GM12878 (cell line): ENCODE measurements around the gene SLC22A23. TPM values are rescaled to one million over a fixed set of nuclear protein-coding genes. Genes with fewer than 3 reads are reported as not detected.

ENCODE experiments used
- ASH2L ChIP-seq: fragments of 300-600, 200-600 bp; sonication (generic); IDR thresholded peaks from 2 replicates; pipeline ENCODE4 v1.6.1; 2017; ENCODE audit warnings: low read depth, mild to moderate bottlenecking, borderline replicate concordance
- BMI1 ChIP-seq: fragments of 450-650 bp; IDR thresholded peaks from 2 replicates; pipeline ENCODE4 v1.6.1; 2016; ENCODE audit warnings: mild to moderate bottlenecking, moderate library complexity, borderline replicate concordance
- CREM ChIP-seq: IDR thresholded peaks from 2 replicates; pipeline ENCODE4 v1.6.1; 2014; ENCODE audit warnings: antibody characterized with exemption, low read depth
- ESRRA ChIP-seq: IDR thresholded peaks from 2 replicates; pipeline ENCODE4 v1.6.1; 2012; ENCODE audit warnings: mild to moderate bottlenecking, low read length, improper control_type of control experiment
- KAT2A ChIP-seq: conservative IDR thresholded peaks from 2 replicates; pipeline ENCODE4 v1.6.1; 2011; ENCODE audit warnings: low read depth, low read length; ENCODE audit not compliant: control insufficient read depth
- MYB ChIP-seq: fragments of 150-350 bp; IDR thresholded peaks from 2 replicates; pipeline ENCODE4 v1.6.1; 2014; ENCODE audit warnings: mild to moderate bottlenecking, low read depth, low read length, borderline replicate concordance
- MYC ChIP-seq: IDR thresholded peaks from 2 replicates; pipeline ENCODE4 v1.6.1; 2011; ENCODE audit warnings: mild to moderate bottlenecking, low read length, moderate library complexity, inconsistent platforms; ENCODE audit not compliant: insufficient read depth, insufficient replicate concordance, insufficient read length, severe bottlenecking
- POLR2AphosphoS2 ChIP-seq: IDR thresholded peaks from 2 replicates; pipeline ENCODE4 v1.6.1; 2011; ENCODE audit warnings: low read depth, mild to moderate bottlenecking, low read length, improper control_type of control experiment, moderate library complexity
- POU2F2 ChIP-seq: IDR thresholded peaks from 3 replicates; pipeline ENCODE4 v1.6.1; 2011; ENCODE audit warnings: low read depth, mild to moderate bottlenecking, low read length, borderline replicate concordance
- RAD51 ChIP-seq: fragments of 450-650 bp; IDR thresholded peaks from 2 replicates; pipeline ENCODE4 v1.6.1; 2016; ENCODE audit warnings: moderate library complexity, mild to moderate bottlenecking, inconsistent platforms
- SMAD1 ChIP-seq: fragments of 450-650 bp; IDR thresholded peaks from 2 replicates; pipeline ENCODE4 v1.6.1; 2018; ENCODE audit warnings: mild to moderate bottlenecking, low read depth; ENCODE audit not compliant: partially characterized antibody
- STAT3 ChIP-seq: IDR thresholded peaks from 2 replicates; pipeline ENCODE4 v1.6.1; 2011; ENCODE audit warnings: low read depth, low read length, improper control_type of control experiment
- TAF1 ChIP-seq: IDR thresholded peaks from 2 replicates; pipeline ENCODE4 v1.6.1; 2011; ENCODE audit warnings: mild to moderate bottlenecking, low read depth, low read length, borderline replicate concordance
- TBL1XR1 ChIP-seq: IDR thresholded peaks from 2 replicates; pipeline ENCODE4 v1.6.1; 2012; ENCODE audit warnings: low read depth, low read length, improper control_type of control experiment
- TCF12 ChIP-seq: IDR thresholded peaks from 2 replicates; pipeline ENCODE4 v1.6.1; 2011; ENCODE audit warnings: low read depth, mild to moderate bottlenecking, low read length
- WRNIP1 ChIP-seq: IDR thresholded peaks from 2 replicates; pipeline ENCODE4 v1.6.1; 2011; ENCODE audit warnings: low read depth, low read length, improper control_type of control experiment, borderline replicate concordance
- polyA plus RNA-seq, 11 experiments: library from polyadenylated mRNA; depleted of rRNA in 4 of 11; unstranded in 6 of 11; stranded (reverse) in 5 of 11; fragments of >200 nt; fragmentation: Nextera tagmentation in 4 of 11; fragmentation: Illumina TruSeq in 1 of 11; extraction: Ambion mirVana in 4 of 11; extraction: Trizol in 1 of 11; gene quantifications; 1 replicate in 1 of 11; 2 replicates in 10 of 11; pipeline versions ENCODE4 v1.2.1 to v1.2.3, GENCODE V29; 2011 to 2016; ENCODE audit warnings: inconsistent platforms in 2 of 11, missing spikeins in 2 of 11, low read depth in 1 of 11
- total RNA-seq, 4 experiments: library from RNA; depleted of rRNA in 3 of 4; stranded (reverse); fragments of >200 nt in 3 of 4; fragmentation: Illumina TruSeq in 1 of 4; extraction: Trizol in 1 of 4; gene quantifications; 2 replicates each; pipeline versions ENCODE4 v1.2.1 to v1.2.3, GENCODE V29; 2013 to 2021
- TF ChIP-seq, protein P1 (sequence below): fragments of 450-650 bp; formaldehyde crosslinking; IDR thresholded peaks from 2 replicates; pipeline ENCODE4 v1.5.0; 2022; ENCODE audit warnings: mild to moderate bottlenecking, missing genetic modification characterization
- TF ChIP-seq, protein P2 (sequence below): fragments of 150-350 bp; IDR thresholded peaks from 2 replicates; pipeline ENCODE4 v1.6.1; 2014; ENCODE audit warnings: mild to moderate bottlenecking, low read depth, low read length
- TF ChIP-seq, protein P3 (sequence below): fragments of 450-650 bp; IDR thresholded peaks from 2 replicates; pipeline ENCODE4 v1.6.1; 2018; ENCODE audit warnings: borderline replicate concordance, mild to moderate bottlenecking; ENCODE audit not compliant: partially characterized antibody
- TF ChIP-seq, protein P4 (sequence below): fragments of 450-650 bp; IDR thresholded peaks from 2 replicates; pipeline ENCODE4 v1.6.1; 2017; ENCODE audit warnings: mild to moderate bottlenecking

The SLC22A23 gene
- total and polyA plus RNA-seq, 10 of the 15 experiments (the other 5 are each of a cell fraction or from before 2014, with no cell fraction given) = 0.20 to 2.4 (median 0.74) TPM

DNA sequence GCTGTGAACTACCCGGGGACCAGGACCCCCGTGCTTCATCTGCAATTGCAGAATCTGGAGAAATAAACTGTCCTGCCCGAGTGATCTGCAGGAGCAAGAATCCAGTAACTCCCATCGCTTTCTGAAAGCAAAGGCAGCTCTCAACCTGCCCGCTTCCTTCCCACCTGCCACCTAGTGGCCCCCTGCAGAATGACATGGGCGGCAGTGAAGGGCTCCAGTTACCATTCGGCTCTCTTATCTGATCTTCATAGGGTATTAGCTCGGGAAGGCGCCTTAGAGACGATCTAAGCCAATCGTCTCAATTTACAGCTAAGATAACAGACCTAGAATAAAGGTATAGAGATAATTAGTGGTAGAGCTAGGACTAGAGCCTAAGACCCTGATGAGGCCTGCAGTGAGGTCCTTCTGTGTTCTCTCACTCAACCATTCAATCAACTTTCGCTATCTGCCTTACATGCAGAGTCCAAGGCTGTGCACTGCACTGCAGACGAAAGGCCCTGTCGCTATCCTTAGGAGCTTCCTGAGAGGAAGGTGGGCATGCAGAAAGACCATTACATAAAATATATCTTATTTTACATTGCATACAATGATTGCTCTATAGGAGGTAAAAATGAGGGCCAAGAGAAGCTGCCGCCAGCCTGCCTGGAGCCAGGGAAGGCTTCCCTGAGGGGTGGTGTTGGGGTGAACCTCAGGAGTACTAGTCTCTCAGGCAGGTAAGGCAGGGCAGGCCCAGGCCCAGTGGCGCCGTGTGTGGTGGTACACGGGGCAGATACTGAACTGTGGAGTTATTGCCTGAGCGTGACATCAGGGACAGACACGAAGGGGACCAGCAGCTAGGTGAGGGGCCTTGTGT lies 205.2 kb downstream of the SLC22A23 start (continued):
- TF ChIP-seq ESRRA (no peak), KAT2A (no peak), BMI1 (no peak), MYB (no peak), RAD51 (no peak), POU2F2 (no peak), TBL1XR1 (no peak), SMAD1 (no peak), POLR2AphosphoS2 (no peak), ASH2L (no peak), MYC (no peak), WRNIP1 (no peak), TAF1 (no peak), TCF12 (no peak), CREM (no peak), STAT3 (no peak)
- TF ChIP-seq, protein P1, sequence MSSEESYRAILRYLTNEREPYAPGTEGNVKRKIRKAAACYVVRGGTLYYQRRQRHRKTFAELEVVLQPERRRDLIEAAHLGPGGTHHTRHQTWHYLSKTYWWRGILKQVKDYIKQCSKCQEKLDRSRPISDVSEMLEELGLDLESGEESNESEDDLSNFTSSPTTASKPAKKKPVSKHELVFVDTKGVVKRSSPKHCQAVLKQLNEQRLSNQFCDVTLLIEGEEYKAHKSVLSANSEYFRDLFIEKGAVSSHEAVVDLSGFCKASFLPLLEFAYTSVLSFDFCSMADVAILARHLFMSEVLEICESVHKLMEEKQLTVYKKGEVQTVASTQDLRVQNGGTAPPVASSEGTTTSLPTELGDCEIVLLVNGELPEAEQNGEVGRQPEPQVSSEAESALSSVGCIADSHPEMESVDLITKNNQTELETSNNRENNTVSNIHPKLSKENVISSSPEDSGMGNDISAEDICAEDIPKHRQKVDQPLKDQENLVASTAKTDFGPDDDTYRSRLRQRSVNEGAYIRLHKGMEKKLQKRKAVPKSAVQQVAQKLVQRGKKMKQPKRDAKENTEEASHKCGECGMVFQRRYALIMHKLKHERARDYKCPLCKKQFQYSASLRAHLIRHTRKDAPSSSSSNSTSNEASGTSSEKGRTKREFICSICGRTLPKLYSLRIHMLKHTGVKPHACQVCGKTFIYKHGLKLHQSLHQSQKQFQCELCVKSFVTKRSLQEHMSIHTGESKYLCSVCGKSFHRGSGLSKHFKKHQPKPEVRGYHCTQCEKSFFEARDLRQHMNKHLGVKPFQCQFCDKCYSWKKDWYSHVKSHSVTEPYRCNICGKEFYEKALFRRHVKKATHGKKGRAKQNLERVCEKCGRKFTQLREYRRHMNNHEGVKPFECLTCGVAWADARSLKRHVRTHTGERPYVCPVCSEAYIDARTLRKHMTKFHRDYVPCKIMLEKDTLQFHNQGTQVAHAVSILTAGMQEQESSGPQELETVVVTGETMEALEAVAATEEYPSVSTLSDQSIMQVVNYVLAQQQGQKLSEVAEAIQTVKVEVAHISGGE (CRISPR knock-in tag) = no peak
- TF ChIP-seq, protein P2, sequence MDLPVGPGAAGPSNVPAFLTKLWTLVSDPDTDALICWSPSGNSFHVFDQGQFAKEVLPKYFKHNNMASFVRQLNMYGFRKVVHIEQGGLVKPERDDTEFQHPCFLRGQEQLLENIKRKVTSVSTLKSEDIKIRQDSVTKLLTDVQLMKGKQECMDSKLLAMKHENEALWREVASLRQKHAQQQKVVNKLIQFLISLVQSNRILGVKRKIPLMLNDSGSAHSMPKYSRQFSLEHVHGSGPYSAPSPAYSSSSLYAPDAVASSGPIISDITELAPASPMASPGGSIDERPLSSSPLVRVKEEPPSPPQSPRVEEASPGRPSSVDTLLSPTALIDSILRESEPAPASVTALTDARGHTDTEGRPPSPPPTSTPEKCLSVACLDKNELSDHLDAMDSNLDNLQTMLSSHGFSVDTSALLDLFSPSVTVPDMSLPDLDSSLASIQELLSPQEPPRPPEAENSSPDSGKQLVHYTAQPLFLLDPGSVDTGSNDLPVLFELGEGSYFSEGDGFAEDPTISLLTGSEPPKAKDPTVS = no peak
- TF ChIP-seq, protein P3, sequence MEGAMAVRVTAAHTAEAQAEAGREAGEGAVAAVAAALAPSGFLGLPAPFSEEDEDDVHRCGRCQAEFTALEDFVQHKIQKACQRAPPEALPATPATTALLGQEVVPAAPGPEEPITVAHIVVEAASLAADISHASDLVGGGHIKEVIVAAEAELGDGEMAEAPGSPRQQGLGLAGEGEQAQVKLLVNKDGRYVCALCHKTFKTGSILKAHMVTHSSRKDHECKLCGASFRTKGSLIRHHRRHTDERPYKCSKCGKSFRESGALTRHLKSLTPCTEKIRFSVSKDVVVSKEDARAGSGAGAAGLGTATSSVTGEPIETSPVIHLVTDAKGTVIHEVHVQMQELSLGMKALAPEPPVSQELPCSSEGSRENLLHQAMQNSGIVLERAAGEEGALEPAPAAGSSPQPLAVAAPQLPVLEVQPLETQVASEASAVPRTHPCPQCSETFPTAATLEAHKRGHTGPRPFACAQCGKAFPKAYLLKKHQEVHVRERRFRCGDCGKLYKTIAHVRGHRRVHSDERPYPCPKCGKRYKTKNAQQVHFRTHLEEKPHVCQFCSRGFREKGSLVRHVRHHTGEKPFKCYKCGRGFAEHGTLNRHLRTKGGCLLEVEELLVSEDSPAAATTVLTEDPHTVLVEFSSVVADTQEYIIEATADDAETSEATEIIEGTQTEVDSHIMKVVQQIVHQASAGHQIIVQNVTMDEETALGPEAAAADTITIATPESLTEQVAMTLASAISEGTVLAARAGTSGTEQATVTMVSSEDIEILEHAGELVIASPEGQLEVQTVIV = no peak
- TF ChIP-seq, protein P4, sequence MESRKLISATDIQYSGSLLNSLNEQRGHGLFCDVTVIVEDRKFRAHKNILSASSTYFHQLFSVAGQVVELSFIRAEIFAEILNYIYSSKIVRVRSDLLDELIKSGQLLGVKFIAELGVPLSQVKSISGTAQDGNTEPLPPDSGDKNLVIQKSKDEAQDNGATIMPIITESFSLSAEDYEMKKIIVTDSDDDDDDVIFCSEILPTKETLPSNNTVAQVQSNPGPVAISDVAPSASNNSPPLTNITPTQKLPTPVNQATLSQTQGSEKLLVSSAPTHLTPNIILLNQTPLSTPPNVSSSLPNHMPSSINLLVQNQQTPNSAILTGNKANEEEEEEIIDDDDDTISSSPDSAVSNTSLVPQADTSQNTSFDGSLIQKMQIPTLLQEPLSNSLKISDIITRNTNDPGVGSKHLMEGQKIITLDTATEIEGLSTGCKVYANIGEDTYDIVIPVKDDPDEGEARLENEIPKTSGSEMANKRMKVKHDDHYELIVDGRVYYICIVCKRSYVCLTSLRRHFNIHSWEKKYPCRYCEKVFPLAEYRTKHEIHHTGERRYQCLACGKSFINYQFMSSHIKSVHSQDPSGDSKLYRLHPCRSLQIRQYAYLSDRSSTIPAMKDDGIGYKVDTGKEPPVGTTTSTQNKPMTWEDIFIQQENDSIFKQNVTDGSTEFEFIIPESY = no peak
